IMR-90 (cell line): Measurements from ENCODE around the gene HNRNPAB. TPM values are rescaled to one million over a fixed set of nuclear protein-coding genes. Genes with fewer than 3 reads are reported as not detected.

Source experiments
- ATAC-seq: fragments of 200-7000 bp; cut with Tn5 transposase; 2 replicates; pipeline ENCODE4 v1.9.1; 2020; ENCODE audit warnings: low read depth, mild to moderate bottlenecking, moderate library complexity
- BruUV-seq: library from RNA; stranded (reverse); fragments of 400-500 nt; replicated peaks from 2 replicates; lab custom pipeline; 2021; lab: Mats Ljungman, UMichigan
- CTCF ChIA-PET: fragments of 300-600 bp; formaldehyde crosslinking; extraction: SDS; loops from one replicate; lab custom pipeline; 2021; ENCODE audit warnings: antibody characterized with exemption; lab: Yijun Ruan, JAX
- POLR2A ChIA-PET: fragments of 300-600 bp; sonication (Branson Sonifier 250); formaldehyde crosslinking; loops from one replicate; lab custom pipeline; 2022; ENCODE audit warnings: antibody characterized with exemption; ENCODE audit not compliant: unreplicated experiment; lab: Charles Lee
- DNase-seq: peaks from one replicate; pipeline ENCODE4 v3.0.0; 2013
- H2AFZ ChIP-seq: replicated peaks from 2 replicates; pipeline ENCODE3; 2013; ENCODE audit warnings: low read length, mild to moderate bottlenecking; ENCODE audit not compliant: poor library complexity
- H2AK5ac ChIP-seq: 2 replicates; pipeline ENCODE4 v1.6.1; 2013; ENCODE audit warnings: low read depth, low read length, inconsistent platforms
- H2AK9ac ChIP-seq: replicated peaks from 2 replicates; pipeline ENCODE3; 2013; ENCODE audit warnings: mild to moderate bottlenecking, low read depth, low read length, moderate library complexity; ENCODE audit not compliant: poor library complexity
- H2BK120ac ChIP-seq: 2 replicates; pipeline ENCODE4 v1.6.1; 2013; ENCODE audit warnings: low read depth, low read length, inconsistent platforms
- H2BK15ac ChIP-seq: 3 replicates; pipeline ENCODE4 v1.6.1; 2013; ENCODE audit warnings: low read depth, low read length, inconsistent platforms
- H2BK20ac ChIP-seq: 2 replicates; pipeline ENCODE4 v1.6.1; 2013; ENCODE audit warnings: low read depth, mild to moderate bottlenecking, inconsistent platforms, low read length, moderate library complexity
- H2BK5ac ChIP-seq: 2 replicates; pipeline ENCODE4 v1.6.1; 2013; ENCODE audit warnings: mild to moderate bottlenecking, low read depth, low read length, inconsistent platforms; ENCODE audit not compliant: poor library complexity, severe bottlenecking
- H3K14ac ChIP-seq: replicated peaks from 2 replicates; pipeline ENCODE4 v1.6.1; 2013; ENCODE audit warnings: low read depth, low read length, inconsistent platforms
- H3K18ac ChIP-seq: 2 replicates; pipeline ENCODE4 v1.6.1; 2013; ENCODE audit warnings: low read depth, low read length, control low read depth
- H3K23ac ChIP-seq: 2 replicates; pipeline ENCODE4 v1.6.1; 2013; ENCODE audit warnings: low read depth, low read length, inconsistent platforms
- H3K27ac ChIP-seq: 2 replicates; pipeline ENCODE4 v1.5.1; 2013; ENCODE audit warnings: mild to moderate bottlenecking, control low read depth, low read length; ENCODE audit not compliant: insufficient read depth
- H3K27me3 ChIP-seq: 2 replicates; pipeline ENCODE4 v1.6.1; 2013; ENCODE audit warnings: low read length; ENCODE audit not compliant: control insufficient read depth, insufficient read depth
- H3K36me3 ChIP-seq: 2 replicates; pipeline ENCODE4 v1.6.1; 2013; ENCODE audit warnings: low read length, mixed read lengths; ENCODE audit not compliant: control insufficient read depth, insufficient read depth
- H3K4ac ChIP-seq: 2 replicates; pipeline ENCODE4 v1.6.1; 2013; ENCODE audit warnings: low read depth, low read length, inconsistent platforms
- H3K4me1 ChIP-seq: 2 replicates; pipeline ENCODE4 v1.6.1; 2013; ENCODE audit warnings: low read length, mixed read lengths; ENCODE audit not compliant: control insufficient read depth, insufficient read depth
- H3K4me2 ChIP-seq: 2 replicates; pipeline ENCODE4 v1.6.1; 2013; ENCODE audit warnings: low read depth, mild to moderate bottlenecking, control low read depth, low read length, moderate library complexity
- H3K4me3 ChIP-seq: 2 replicates; pipeline ENCODE4 v1.5.1; 2013; ENCODE audit warnings: low read depth, mild to moderate bottlenecking, control low read depth, low read length, moderate library complexity; ENCODE audit not compliant: insufficient read depth
- H3K56ac ChIP-seq: 2 replicates; pipeline ENCODE4 v1.6.1; 2013; ENCODE audit warnings: low read length, inconsistent platforms; ENCODE audit not compliant: insufficient read depth; ENCODE audit errors: extremely low read depth
- H3K79me1 ChIP-seq, 2 experiments: 2 replicates each; pipeline ENCODE4 v1.6.1; 2013; ENCODE audit warnings: low read length in 2 of 2, inconsistent platforms in 1 of 2, low read depth in 1 of 2
- H3K9ac ChIP-seq: 2 replicates; pipeline ENCODE4 v1.6.1; 2013; ENCODE audit warnings: low read depth, low read length, control low read depth
- H3K9me1 ChIP-seq: 2 replicates; pipeline ENCODE4 v1.6.1; 2013; ENCODE audit warnings: low read length, inconsistent platforms; ENCODE audit not compliant: insufficient read depth
- H3K9me3 ChIP-seq: 2 replicates; pipeline ENCODE4 v1.6.1; 2013; ENCODE audit warnings: low read length; ENCODE audit not compliant: control insufficient read depth, insufficient read depth
- H4K20me1 ChIP-seq: 2 replicates; pipeline ENCODE4 v1.6.1; 2013; ENCODE audit warnings: low read length, inconsistent platforms; ENCODE audit not compliant: insufficient read depth
- H4K5ac ChIP-seq: 2 replicates; pipeline ENCODE4 v1.6.1; 2013; ENCODE audit warnings: mild to moderate bottlenecking, low read depth, low read length, control low read depth
- H4K8ac ChIP-seq, 2 experiments: 2 replicates each; pipeline ENCODE4 v1.6.1; 2013; ENCODE audit warnings: low read depth in 2 of 2, low read length in 2 of 2, control low read depth in 1 of 2, inconsistent platforms in 1 of 2
- H4K91ac ChIP-seq: 2 replicates; pipeline ENCODE4 v1.6.1; 2013; ENCODE audit warnings: low read depth, low read length, inconsistent platforms; ENCODE audit not compliant: insufficient read depth
- BHLHE40 ChIP-seq: fragments of 150-350 bp; IDR thresholded peaks from 2 replicates; pipeline ENCODE4 v1.6.1; 2016; ENCODE audit warnings: mild to moderate bottlenecking, low read depth, low read length
- CHD1 ChIP-seq: IDR thresholded peaks from 2 replicates; pipeline ENCODE4 v1.6.1; 2012; ENCODE audit warnings: low read depth, low read length, improper control_type of control experiment
- WGBS, 2 experiments: methylation state at CpG; one replicate each; pipeline versions ENCODE4 v1.1.5 to v1.1.7; 2013; ENCODE audit warnings: missing lambda C conversion rate in 2 of 2; ENCODE audit not compliant: insufficient read length in 1 of 2; ENCODE audit errors: extremely low coverage in 2 of 2; 5-methylcytosine and 5-hydroxymethylcytosine counted together
- dilution Hi-C: fragments of 300-500 bp; cut with HindIII; formaldehyde crosslinking; loops from one replicate; pipeline ENCODE4 v1.14.3; 2018; ENCODE audit warnings: low sequenced_read_pairs; ENCODE audit not compliant: unreplicated experiment
- in situ Hi-C: fragments of 300-500 bp; cut with MboI; formaldehyde crosslinking; loops from 3 replicates; pipeline ENCODE4 v1.14.3; 2019; ENCODE audit warnings: low sequenced_read_pairs, inconsistent platforms, mixed read lengths
- intact Hi-C: fragments of 100-400 bp; cut with micrococcal nuclease; formaldehyde crosslinking; loops from 2 replicates; pipeline ENCODE4 v1.10.0; 2022
- polyA plus RNA-seq, 3 experiments: library from polyadenylated mRNA; depleted of rRNA; stranded (reverse); fragments of >200 nt; gene quantifications; 2 replicates each; pipeline ENCODE4 v1.2.3, GENCODE V29; 2012; ENCODE audit warnings: low replicate concordance in 1 of 3
- total RNA-seq: library from RNA; depleted of rRNA; stranded (reverse); fragments of >200 nt; gene quantifications from 2 replicates; pipeline ENCODE4 v1.2.3, GENCODE V29; 2012

The HNRNPAB gene
- total and polyA plus RNA-seq, 2 of the 4 experiments (the other 2 are of a cell fraction), result 32.1 to 128 TPM

DNA sequence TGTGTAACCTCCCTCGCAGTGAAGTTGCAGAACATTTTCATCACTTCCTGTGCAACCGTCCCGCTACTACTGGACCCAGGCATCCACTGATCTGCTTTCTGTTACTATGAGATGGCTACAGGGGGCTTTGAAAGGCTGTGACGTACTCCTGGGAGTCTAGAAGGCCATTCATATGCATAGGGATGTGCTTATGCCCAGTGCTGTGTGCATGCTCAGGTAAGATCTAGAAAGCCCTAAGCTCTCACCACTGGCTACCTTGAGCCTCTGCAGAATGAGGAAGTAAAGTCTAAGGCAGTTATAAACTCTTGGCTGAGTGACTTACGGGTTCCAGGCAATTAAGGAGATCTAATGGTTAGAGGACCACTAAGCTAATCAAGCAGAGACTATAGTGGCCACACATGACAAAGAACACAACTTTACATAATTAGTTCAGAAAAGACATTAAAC lies 11.8 kb downstream of the HNRNPAB start:
- no peak overlapping the region for H3K14ac ChIP-seq
- CTCF ChIA-PET, result no interaction called here
- no peak overlapping the region for H4K8ac ChIP-seq
- no peak overlapping the region for H3K4me3 ChIP-seq
- no peak overlapping the region for H4K5ac ChIP-seq
- no peaks in the 10 kb centered on the region for H3K4me1 ChIP-seq
- H2AFZ ChIP-seq, result no peak overlapping the region
- H2BK15ac ChIP-seq, result no peak overlapping the region
- H2AK9ac ChIP-seq, result no peak overlapping the region
- H3K27ac ChIP-seq, result no peak overlapping the region
- H3K79me1 ChIP-seq, result peaks cover 15 to 41% of the 10 kb centered on the region in 2 experiments
- H3K9me1 ChIP-seq, result peaks cover 7% of the 10 kb centered on the region
- DNase-seq (no peak), ATAC-seq (no peak)
- no peaks in the 10 kb centered on the region for H3K27me3 ChIP-seq
- no peak overlapping the region for H3K56ac ChIP-seq
- H2BK20ac ChIP-seq, result no peak overlapping the region
- in situ Hi-C loops (no loop called here), dilution Hi-C loops (no loop called here), intact Hi-C loops (no loop called here)
- H3K36me3 ChIP-seq, result peaks cover 56% of the 10 kb centered on the region
- TF ChIP-seq CHD1 (no peak), BHLHE40 (no peak)
- no peaks in the 10 kb centered on the region for H3K9me3 ChIP-seq
- H3K23ac ChIP-seq, result no peak overlapping the region
- H3K9ac ChIP-seq, result no peak overlapping the region
- peaks cover 36% of the 10 kb centered on the region for H4K20me1 ChIP-seq
- H2BK5ac ChIP-seq, result no peak overlapping the region
- no peak overlapping the region for H2BK120ac ChIP-seq
- WGBS, 2 experiments, result no CpG with 5 or more reads among the region's 5 CpGs
- H2AK5ac ChIP-seq, result no peak overlapping the region
- no peak overlapping the region for H3K18ac ChIP-seq
- BruUV-seq, result no TSS peak
- no peak overlapping the region for H3K4me2 ChIP-seq
- no peak overlapping the region for H4K91ac ChIP-seq
- no peak overlapping the region for H3K4ac ChIP-seq
- POLR2A ChIA-PET, result no interaction called here
